GM12878 (cell line): Measurements from ENCODE around the gene MPPED1. TPM values are rescaled to one million over a fixed set of nuclear protein-coding genes. Genes with fewer than 3 reads are reported as not detected.

Experiments
- ATAC-seq: fragments of 200-7000 bp; cut with Tn5 transposase; 3 replicates; pipeline ENCODE4 v1.9.1; 2020; ENCODE audit warnings: mild to moderate bottlenecking, moderate library complexity
- BruUV-seq: library from RNA; stranded (reverse); fragments of 400-500 nt; replicated peaks from 2 replicates; lab custom pipeline; 2021; lab: Mats Ljungman, UMichigan
- CTCF ChIA-PET: fragments of 300-600 bp; sonication (Branson Sonifier 250); formaldehyde crosslinking; extraction: SDS; loops from one replicate; lab custom pipeline; 2021; ENCODE audit warnings: inconsistent platforms; lab: Yijun Ruan, JAX
- POLR2A ChIA-PET: fragments of 350-600 bp; formaldehyde crosslinking; extraction: SDS; loops from one replicate; lab custom pipeline; 2021; ENCODE audit warnings: inconsistent platforms; lab: Charles Lee
- RAD21 ChIA-PET: fragments of 300-600 bp; sonication (Branson Sonifier 250); formaldehyde crosslinking; loops from one replicate; lab custom pipeline; 2023; ENCODE audit warnings: antibody characterized with exemption; ENCODE audit not compliant: unreplicated experiment; lab: Charles Lee
- SMC1A ChIA-PET: fragments of 300-600 bp; sonication (Branson Sonifier 250); formaldehyde crosslinking; loops from one replicate; lab custom pipeline; 2023; ENCODE audit not compliant: unreplicated experiment, uncharacterized antibody; lab: Charles Lee
- DNase-seq: peaks from one replicate; pipeline ENCODE4 v3.0.0-alpha.2; 2011; ENCODE audit warnings: low read depth, low spot score
- FAIRE-seq: peaks from 3 replicates; lab custom pipeline; 2011; peaks lifted over from hg19 to GRCh38; lab: Jason Lieb, UNC
- H2AFZ ChIP-seq: 2 replicates; pipeline ENCODE4 v1.6.0; 2011; ENCODE audit warnings: low read depth, low read length, control low read depth; ENCODE audit not compliant: control insufficient read depth
- H3K27ac ChIP-seq: 2 replicates; pipeline ENCODE4 v1.5.1; 2011; ENCODE audit warnings: control low read depth; ENCODE audit not compliant: control insufficient read depth, insufficient read depth
- H3K27me3 ChIP-seq, 2 experiments: replicated peaks in 1 of 2; 2 replicates each; pipeline versions ENCODE4 v1.6.0 to v1.6.1; 2011; ENCODE audit warnings: low read length in 1 of 2; ENCODE audit not compliant: control insufficient read depth in 2 of 2, insufficient read depth in 2 of 2
- H3K36me3 ChIP-seq, 2 experiments: 2 replicates each; pipeline ENCODE4 v1.5.1; 2011; ENCODE audit warnings: low read length in 1 of 2; ENCODE audit not compliant: control insufficient read depth in 2 of 2, insufficient read depth in 2 of 2
- H3K4me1 ChIP-seq: 2 replicates; pipeline ENCODE4 v1.6.1; 2011; ENCODE audit warnings: mild to moderate bottlenecking, low read length, moderate library complexity, mixed read lengths; ENCODE audit not compliant: control insufficient read depth, insufficient read depth
- H3K4me2 ChIP-seq: 2 replicates; pipeline ENCODE4 v1.6.0; 2011; ENCODE audit warnings: control low read depth; ENCODE audit not compliant: control insufficient read depth, insufficient read depth
- H3K4me3 ChIP-seq: fragments of 200-600 bp; sonication (generic); 2 replicates; pipeline ENCODE4 v1.5.1; 2016
- H3K79me2 ChIP-seq: 2 replicates; pipeline ENCODE4 v1.6.0; 2011; ENCODE audit warnings: low read length; ENCODE audit not compliant: control insufficient read depth, insufficient read depth
- H3K9ac ChIP-seq: 2 replicates; pipeline ENCODE4 v1.8.0; 2011; ENCODE audit warnings: low read length, control low read depth, mixed read lengths; ENCODE audit not compliant: control insufficient read depth, insufficient read depth
- H3K9me3 ChIP-seq: replicated peaks from 3 replicates; pipeline ENCODE4 v1.5.1; 2011; ENCODE audit warnings: mild to moderate bottlenecking, low read length; ENCODE audit not compliant: control insufficient read depth, insufficient read depth
- H4K20me1 ChIP-seq: 2 replicates; pipeline ENCODE4 v1.6.0; 2011; ENCODE audit not compliant: control insufficient read depth, insufficient read depth
- ATF3 ChIP-seq: IDR thresholded peaks from 2 replicates; pipeline ENCODE4 v1.6.1; 2011; ENCODE audit warnings: low read depth, mild to moderate bottlenecking, low read length, moderate library complexity, borderline replicate concordance; ENCODE audit errors: extremely low read depth
- CREM ChIP-seq: IDR thresholded peaks from 2 replicates; pipeline ENCODE4 v1.6.1; 2014; ENCODE audit warnings: antibody characterized with exemption, low read depth
- E2F8 ChIP-seq: fragments of 450-650 bp; IDR thresholded peaks from 2 replicates; pipeline ENCODE4 v1.6.1; 2018; ENCODE audit warnings: mild to moderate bottlenecking, low read depth, moderate library complexity; ENCODE audit not compliant: partially characterized antibody
- HDGF ChIP-seq: fragments of 450-650 bp; IDR thresholded peaks from 2 replicates; pipeline ENCODE4 v1.6.1; 2016; ENCODE audit warnings: antibody characterized with exemption
- IKZF1 ChIP-seq: fragments of 450-650 bp; conservative IDR thresholded peaks from 2 replicates; pipeline ENCODE4 v1.6.1; 2017; ENCODE audit warnings: antibody characterized with exemption, mild to moderate bottlenecking
- RAD21 ChIP-seq: IDR thresholded peaks from 2 replicates; pipeline ENCODE4 v1.6.1; 2011; ENCODE audit warnings: mild to moderate bottlenecking, low read depth, low read length, moderate library complexity; ENCODE audit not compliant: insufficient read depth
- STAT3 ChIP-seq: IDR thresholded peaks from 2 replicates; pipeline ENCODE4 v1.6.1; 2011; ENCODE audit warnings: low read depth, low read length, improper control_type of control experiment
- WGBS: methylation state at CpG from one replicate; pipeline ENCODE4 v1.1.6; 2016; ENCODE audit warnings: low lambda C conversion rate; ENCODE audit not compliant: insufficient replicate concordance, insufficient coverage; ENCODE audit errors: missing lambda C conversion rate; 5-methylcytosine and 5-hydroxymethylcytosine counted together
- in situ Hi-C: fragments of 300-500 bp; cut with MboI; formaldehyde crosslinking; loops from 9 replicates; pipeline ENCODE4 v1.14.3; 2018; ENCODE audit warnings: mixed read lengths
- intact Hi-C: fragments of 100-400 bp; cut with micrococcal nuclease; formaldehyde crosslinking; loops from one replicate; pipeline ENCODE4 v1.14.2; 2022; ENCODE audit not compliant: unreplicated experiment
- polyA plus RNA-seq, 11 experiments: library from polyadenylated mRNA; depleted of rRNA in 4 of 11; unstranded in 6 of 11; stranded (reverse) in 5 of 11; fragments of >200 nt; fragmentation: Nextera tagmentation in 4 of 11; fragmentation: Illumina TruSeq in 1 of 11; extraction: Ambion mirVana in 4 of 11; extraction: Trizol in 1 of 11; gene quantifications; 1 replicate in 1 of 11; 2 replicates in 10 of 11; pipeline versions ENCODE4 v1.2.1 to v1.2.3, GENCODE V29; 2011 to 2016; ENCODE audit warnings: inconsistent platforms in 2 of 11, missing spikeins in 2 of 11, low read depth in 1 of 11
- total RNA-seq, 4 experiments: library from RNA; depleted of rRNA in 3 of 4; stranded (reverse); fragments of >200 nt in 3 of 4; fragmentation: Illumina TruSeq in 1 of 4; extraction: Trizol in 1 of 4; gene quantifications; 2 replicates each; pipeline versions ENCODE4 v1.2.1 to v1.2.3, GENCODE V29; 2013 to 2021
- TF ChIP-seq, protein P1 (sequence below): fragments of 450-650 bp; IDR thresholded peaks from 2 replicates; pipeline ENCODE4 v1.6.1; 2017; ENCODE audit warnings: mild to moderate bottlenecking, moderate library complexity

The MPPED1 gene
- total and polyA plus RNA-seq, 10 of the 15 experiments (the other 5 are each of a cell fraction or from before 2014, with no cell fraction given) = 0.11 TPM; not detected in 9

DNA sequence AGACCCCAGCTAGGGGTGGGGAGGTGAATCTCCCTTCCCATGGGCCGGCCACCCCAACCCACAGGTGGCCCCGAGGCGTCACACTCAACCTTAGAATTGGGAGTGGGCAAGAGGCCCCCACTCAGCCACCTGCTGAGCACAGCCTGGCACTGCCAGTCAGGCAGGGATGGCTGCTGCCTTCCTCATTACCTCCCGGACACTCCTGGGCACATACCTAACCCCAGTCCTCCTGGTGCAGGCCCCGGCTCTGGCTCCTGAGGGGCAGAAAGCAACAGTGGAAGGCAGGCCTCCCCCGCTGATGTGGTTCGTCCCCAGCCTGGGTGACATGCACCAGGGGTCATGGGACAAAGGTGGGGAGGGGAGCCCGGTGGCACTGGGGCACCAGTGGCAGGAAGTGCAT lies 103.6 kb downstream of the MPPED1 start:
- DNase-seq (no peak), FAIRE-seq (no peak), ATAC-seq (no peak)
- no peak overlapping the region for H3K4me3 ChIP-seq
- H3K36me3 ChIP-seq = no peaks in the 10 kb centered on the region
- TF ChIP-seq IKZF1 = no peak
- TF ChIP-seq CREM = no peak
- no peak for TF ChIP-seq STAT3
- no peak for TF ChIP-seq E2F8
- TF ChIP-seq HDGF = no peak
- TF ChIP-seq, protein P1, sequence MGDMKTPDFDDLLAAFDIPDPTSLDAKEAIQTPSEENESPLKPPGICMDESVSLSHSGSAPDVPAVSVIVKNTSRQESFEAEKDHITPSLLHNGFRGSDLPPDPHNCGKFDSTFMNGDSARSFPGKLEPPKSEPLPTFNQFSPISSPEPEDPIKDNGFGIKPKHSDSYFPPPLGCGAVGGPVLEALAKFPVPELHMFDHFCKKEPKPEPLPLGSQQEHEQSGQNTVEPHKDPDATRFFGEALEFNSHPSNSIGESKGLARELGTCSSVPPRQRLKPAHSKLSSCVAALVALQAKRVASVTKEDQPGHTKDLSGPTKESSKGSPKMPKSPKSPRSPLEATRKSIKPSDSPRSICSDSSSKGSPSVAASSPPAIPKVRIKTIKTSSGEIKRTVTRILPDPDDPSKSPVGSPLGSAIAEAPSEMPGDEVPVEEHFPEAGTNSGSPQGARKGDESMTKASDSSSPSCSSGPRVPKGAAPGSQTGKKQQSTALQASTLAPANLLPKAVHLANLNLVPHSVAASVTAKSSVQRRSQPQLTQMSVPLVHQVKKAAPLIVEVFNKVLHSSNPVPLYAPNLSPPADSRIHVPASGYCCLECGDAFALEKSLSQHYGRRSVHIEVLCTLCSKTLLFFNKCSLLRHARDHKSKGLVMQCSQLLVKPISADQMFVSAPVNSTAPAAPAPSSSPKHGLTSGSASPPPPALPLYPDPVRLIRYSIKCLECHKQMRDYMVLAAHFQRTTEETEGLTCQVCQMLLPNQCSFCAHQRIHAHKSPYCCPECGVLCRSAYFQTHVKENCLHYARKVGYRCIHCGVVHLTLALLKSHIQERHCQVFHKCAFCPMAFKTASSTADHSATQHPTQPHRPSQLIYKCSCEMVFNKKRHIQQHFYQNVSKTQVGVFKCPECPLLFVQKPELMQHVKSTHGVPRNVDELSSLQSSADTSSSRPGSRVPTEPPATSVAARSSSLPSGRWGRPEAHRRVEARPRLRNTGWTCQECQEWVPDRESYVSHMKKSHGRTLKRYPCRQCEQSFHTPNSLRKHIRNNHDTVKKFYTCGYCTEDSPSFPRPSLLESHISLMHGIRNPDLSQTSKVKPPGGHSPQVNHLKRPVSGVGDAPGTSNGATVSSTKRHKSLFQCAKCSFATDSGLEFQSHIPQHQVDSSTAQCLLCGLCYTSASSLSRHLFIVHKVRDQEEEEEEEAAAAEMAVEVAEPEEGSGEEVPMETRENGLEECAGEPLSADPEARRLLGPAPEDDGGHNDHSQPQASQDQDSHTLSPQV = no peak
- no peak for TF ChIP-seq ATF3
- no peak for TF ChIP-seq RAD21
- no peaks in the 10 kb centered on the region for H4K20me1 ChIP-seq
- no TSS peak for BruUV-seq
- ChIA-PET RAD21 (no interaction called here), SMC1A (interaction anchor here (0.6 kb wide), 1 partner anchor 405 kb away, joined by 3 read pairs; no protein-coding TSS in a partner anchor), POLR2A (no interaction called here), CTCF (no interaction called here)
- intact Hi-C loops (no loop called here), in situ Hi-C loops (no loop called here)
- H3K9ac ChIP-seq = no peak overlapping the region
- no peaks in the 10 kb centered on the region for H3K79me2 ChIP-seq
- H3K4me1 ChIP-seq = peaks cover 3% of the 10 kb centered on the region; the same call in 1 of the 2 replicates
- H2AFZ ChIP-seq = no peak overlapping the region
- no peaks in the 10 kb centered on the region for H3K27me3 ChIP-seq
- WGBS = 18% methylated on average over 8 of the region's 8 CpGs
- H3K9me3 ChIP-seq = no peaks in the 10 kb centered on the region
- no peak overlapping the region for H3K4me2 ChIP-seq
- H3K27ac ChIP-seq = no peak overlapping the region
